Measurements from ENCODE around the gene KCNK15. TPM values are rescaled to one million over a fixed set of nuclear protein-coding genes. Genes with fewer than 3 reads are reported as not detected.
A peak's percentile ranks its signal among the peaks of the same experiment; 100 is the strongest.

Gene KCNK15
- total and polyA plus RNA-seq, 9 donors: 0.13 to 0.58 (median 0.36) TPM; not detected in 2

GRCh38 chr20:44768854-44769480, 23.3 kb downstream of the KCNK15 start:
- no peak for DNase-seq
- Histone ChIP-seq H3K4me1 (ENCODE audit: control insufficient read depth, insufficient read depth, low read length) (no peaks in the 10 kb centered on the region), H3K4me3 (ENCODE audit: low read length) (no peak overlapping the region), H3K36me3 (ENCODE audit: control insufficient read depth, insufficient read depth, low read length) (no peaks in the 10 kb centered on the region), H3K9me3 (replicated peaks; ENCODE audit: control insufficient read depth, low read depth, low read length) (no peaks in the 10 kb centered on the region), H3K27ac (ENCODE audit: low read length) (no peak overlapping the region), H3K27me3 (ENCODE audit: control insufficient read depth, insufficient read depth, low read length) (no peaks in the 10 kb centered on the region)
- 64% methylated on average over 5 of the region's 5 CpGs for WGBS (ENCODE audit: insufficient coverage)

GRCh38 chr20:44769481-44769863, 23.8 kb downstream of the KCNK15 start:
- Histone ChIP-seq H3K4me1 (ENCODE audit: control insufficient read depth, insufficient read depth, low read length) (no peaks in the 10 kb centered on the region), H3K36me3 (ENCODE audit: control insufficient read depth, insufficient read depth, low read length) (no peaks in the 10 kb centered on the region), H3K27me3 (ENCODE audit: control insufficient read depth, insufficient read depth, low read length) (no peaks in the 10 kb centered on the region), H3K27ac (ENCODE audit: low read length) (no peak overlapping the region), H3K9me3 (replicated peaks; ENCODE audit: control insufficient read depth, low read depth, low read length) (no peaks in the 10 kb centered on the region), H3K4me3 (ENCODE audit: low read length) (no peak overlapping the region)
- no peak for DNase-seq
- WGBS (ENCODE audit: insufficient coverage): 44% methylated on average over 2 of the region's 5 CpGs

GRCh38 chr20:44770484-44771171, 25.0 kb downstream of the KCNK15 start:
- 28% methylated on average over 5 of the region's 11 CpGs for WGBS (ENCODE audit: insufficient coverage)
- Histone ChIP-seq H3K27ac (ENCODE audit: low read length) (no peak overlapping the region), H3K27me3 (ENCODE audit: control insufficient read depth, insufficient read depth, low read length) (no peaks in the 10 kb centered on the region), H3K36me3 (ENCODE audit: control insufficient read depth, insufficient read depth, low read length) (no peaks in the 10 kb centered on the region), H3K4me3 (ENCODE audit: low read length) (no peak overlapping the region), H3K9me3 (replicated peaks; ENCODE audit: control insufficient read depth, low read depth, low read length) (no peaks in the 10 kb centered on the region), H3K4me1 (ENCODE audit: control insufficient read depth, insufficient read depth, low read length) (no peaks in the 10 kb centered on the region)
- no peak for DNase-seq

DNA sequence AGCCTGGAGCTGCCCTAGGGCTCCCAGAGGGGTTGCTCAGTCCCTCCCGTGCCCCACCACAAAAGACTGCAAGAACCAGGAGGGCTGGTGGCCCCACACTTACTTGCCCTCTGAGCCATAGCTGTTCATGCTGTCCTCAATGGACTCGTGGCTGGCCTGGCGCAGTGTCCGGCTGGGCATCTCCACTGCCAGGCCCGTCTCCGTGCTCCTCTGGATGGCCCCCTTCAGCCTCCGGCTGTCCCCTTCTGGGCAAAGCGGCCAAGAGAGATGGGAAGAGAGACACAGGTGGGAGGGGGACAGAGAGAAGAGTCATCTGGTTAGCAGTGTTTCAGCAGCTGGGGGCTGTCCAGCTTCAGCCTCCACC, 25.5 kb downstream of the KCNK15 start:
- Histone ChIP-seq H3K9me3 (replicated peaks; ENCODE audit: control insufficient read depth, low read depth, low read length) (no peaks in the 10 kb centered on the region), H3K4me3 (ENCODE audit: low read length) (no peak overlapping the region), H3K4me1 (ENCODE audit: control insufficient read depth, insufficient read depth, low read length) (no peaks in the 10 kb centered on the region), H3K27me3 (ENCODE audit: control insufficient read depth, insufficient read depth, low read length) (no peaks in the 10 kb centered on the region), H3K36me3 (ENCODE audit: control insufficient read depth, insufficient read depth, low read length) (no peaks in the 10 kb centered on the region), H3K27ac (ENCODE audit: low read length) (no peak overlapping the region)
- WGBS (ENCODE audit: insufficient coverage): 78% methylated on average over 1 of the region's 8 CpGs
- no peak for DNase-seq

DNA sequence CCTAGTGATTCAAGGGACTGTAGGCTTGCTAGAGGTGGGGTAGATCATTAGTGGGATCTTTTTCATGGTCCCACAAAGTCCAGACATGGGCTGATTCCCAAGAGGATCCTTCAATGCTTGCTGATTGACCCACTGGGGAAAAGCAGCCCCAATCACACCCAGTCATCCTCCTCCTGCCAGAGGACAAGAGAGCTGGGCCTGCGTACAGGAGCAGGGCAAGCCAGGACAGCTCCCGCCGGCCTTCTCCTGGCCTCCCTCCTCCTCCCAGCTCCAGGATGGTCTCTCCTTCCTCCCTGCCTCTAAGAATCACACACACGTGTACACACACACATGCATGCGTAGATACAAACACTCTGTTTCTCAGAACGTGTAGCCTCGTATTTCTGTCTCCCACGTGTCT, 27.0 kb downstream of the KCNK15 start:
- no peaks in the 10 kb centered on the region for H3K4me1 ChIP-seq (ENCODE audit: control insufficient read depth, insufficient read depth, low read length)
- DNase-seq: no peak
- WGBS (ENCODE audit: insufficient coverage): 58% methylated on average over 5 of the region's 8 CpGs
- H3K27ac ChIP-seq (ENCODE audit: low read length): no peak overlapping the region
- no peaks in the 10 kb centered on the region for H3K36me3 ChIP-seq (ENCODE audit: control insufficient read depth, insufficient read depth, low read length)
- H3K4me3 ChIP-seq (ENCODE audit: low read length): no peak overlapping the region
- H3K27me3 ChIP-seq (ENCODE audit: control insufficient read depth, insufficient read depth, low read length): no peaks in the 10 kb centered on the region
- no peaks in the 10 kb centered on the region for H3K9me3 ChIP-seq (replicated peaks; ENCODE audit: control insufficient read depth, low read depth, low read length)

GRCh38 chr20:44773070-44773829, 27.6 kb downstream of the KCNK15 start:
- H3K9me3 ChIP-seq (replicated peaks; ENCODE audit: control insufficient read depth, low read depth, low read length): no peaks in the 10 kb centered on the region
- H3K4me1 ChIP-seq (ENCODE audit: control insufficient read depth, insufficient read depth, low read length): no peaks in the 10 kb centered on the region
- no peak for DNase-seq
- no peaks in the 10 kb centered on the region for H3K27me3 ChIP-seq (ENCODE audit: control insufficient read depth, insufficient read depth, low read length)
- 43% methylated on average over 6 of the region's 10 CpGs for WGBS (ENCODE audit: insufficient coverage)
- H3K36me3 ChIP-seq (ENCODE audit: control insufficient read depth, insufficient read depth, low read length): no peaks in the 10 kb centered on the region
- H3K4me3 ChIP-seq (ENCODE audit: low read length): no peak overlapping the region
- H3K27ac ChIP-seq (ENCODE audit: low read length): no peak overlapping the region

DNA sequence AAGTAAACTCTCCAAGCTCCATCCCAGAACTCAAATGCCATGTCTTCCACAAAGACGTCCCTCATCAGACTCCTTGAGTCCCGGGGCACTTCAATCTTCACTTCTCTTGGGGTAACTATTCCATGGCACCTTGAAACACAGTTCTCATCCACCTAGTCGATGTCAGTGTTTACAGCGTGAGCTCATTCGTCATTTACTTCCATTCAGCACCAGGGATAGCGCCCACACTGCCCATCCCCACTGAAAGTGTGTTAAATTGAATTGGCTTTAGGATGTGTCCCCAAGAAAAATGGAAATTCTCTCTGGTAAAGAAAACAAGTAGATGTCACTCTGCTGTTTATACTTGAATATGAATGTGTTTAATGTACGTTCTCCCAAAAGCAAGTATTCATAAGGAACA, 31.3 kb downstream of the KCNK15 start:
- WGBS (ENCODE audit: insufficient coverage): 31% methylated on average over 2 of the region's 7 CpGs
- H3K4me3 ChIP-seq (ENCODE audit: low read length): no peak overlapping the region
- peak; percentile 45 for DNase-seq
- H3K27me3 ChIP-seq (ENCODE audit: control insufficient read depth, insufficient read depth, low read length): no peaks in the 10 kb centered on the region
- no peak overlapping the region for H3K27ac ChIP-seq (ENCODE audit: low read length)
- H3K9me3 ChIP-seq (replicated peaks; ENCODE audit: control insufficient read depth, low read depth, low read length): no peaks in the 10 kb centered on the region
- no peaks in the 10 kb centered on the region for H3K4me1 ChIP-seq (ENCODE audit: control insufficient read depth, insufficient read depth, low read length)
- no peaks in the 10 kb centered on the region for H3K36me3 ChIP-seq (ENCODE audit: control insufficient read depth, insufficient read depth, low read length)

GRCh38 chr20:44780226-44780625, 34.6 kb downstream of the KCNK15 start:
- WGBS (ENCODE audit: insufficient coverage): no CpG with 5 or more reads among the region's 5 CpGs
- no peaks in the 10 kb centered on the region for H3K9me3 ChIP-seq (replicated peaks; ENCODE audit: control insufficient read depth, low read depth, low read length)
- no peaks in the 10 kb centered on the region for H3K27me3 ChIP-seq (ENCODE audit: control insufficient read depth, insufficient read depth, low read length)
- H3K36me3 ChIP-seq (ENCODE audit: control insufficient read depth, insufficient read depth, low read length): no peaks in the 10 kb centered on the region
- peak; percentile 74 for DNase-seq
- no peak overlapping the region for H3K4me3 ChIP-seq (ENCODE audit: low read length)
- no peaks in the 10 kb centered on the region for H3K4me1 ChIP-seq (ENCODE audit: control insufficient read depth, insufficient read depth, low read length)
- no peak overlapping the region for H3K27ac ChIP-seq (ENCODE audit: low read length)

GRCh38 chr20:44781118-44781517, 35.5 kb downstream of the KCNK15 start:
- Histone ChIP-seq H3K9me3 (replicated peaks; ENCODE audit: control insufficient read depth, low read depth, low read length) (no peaks in the 10 kb centered on the region), H3K27ac (ENCODE audit: low read length) (no peak overlapping the region), H3K4me3 (ENCODE audit: low read length) (no peak overlapping the region), H3K4me1 (ENCODE audit: control insufficient read depth, insufficient read depth, low read length) (no peaks in the 10 kb centered on the region), H3K36me3 (ENCODE audit: control insufficient read depth, insufficient read depth, low read length) (no peaks in the 10 kb centered on the region), H3K27me3 (ENCODE audit: control insufficient read depth, insufficient read depth, low read length) (no peaks in the 10 kb centered on the region)
- DNase-seq: no peak
- whole genome bisulfite sequencing (ENCODE audit: insufficient coverage): no CpG with 5 or more reads among the region's 3 CpGs

DNA sequence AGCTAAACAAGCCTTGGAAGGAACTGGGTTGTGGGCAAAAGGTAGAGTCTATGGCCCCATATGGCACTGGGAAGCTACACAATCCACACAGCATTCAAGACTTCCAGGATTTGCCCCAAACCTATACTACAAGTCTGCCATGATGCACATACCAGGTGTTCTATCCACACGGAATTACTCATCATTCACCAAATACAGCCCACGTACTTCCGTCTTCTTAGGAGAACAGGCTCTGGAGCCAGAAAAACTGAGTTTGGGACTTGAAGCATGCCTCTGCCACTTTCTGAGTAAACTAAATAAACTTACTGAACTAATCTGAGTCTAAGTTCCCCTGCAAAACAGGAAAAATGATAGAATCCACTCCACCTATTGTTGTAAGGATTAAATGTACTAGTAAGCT, 36.1 kb downstream of the KCNK15 start:
- Histone ChIP-seq H3K9me3 (replicated peaks; ENCODE audit: control insufficient read depth, low read depth, low read length) (no peaks in the 10 kb centered on the region), H3K36me3 (ENCODE audit: control insufficient read depth, insufficient read depth, low read length) (no peaks in the 10 kb centered on the region), H3K27ac (ENCODE audit: low read length) (no peak overlapping the region), H3K4me3 (ENCODE audit: low read length) (no peak overlapping the region), H3K4me1 (ENCODE audit: control insufficient read depth, insufficient read depth, low read length) (no peaks in the 10 kb centered on the region), H3K27me3 (ENCODE audit: control insufficient read depth, insufficient read depth, low read length) (no peaks in the 10 kb centered on the region)
- 61% methylated on average over 3 of the region's 3 CpGs for WGBS (ENCODE audit: insufficient coverage)
- no peak for DNase-seq

All from muscle of leg (tissue), 11 donors.